Kidney (tissue), 14 donors: ENCODE data around the gene C17orf100. TPM values are rescaled to one million over a fixed set of nuclear protein-coding genes. Genes with fewer than 3 reads are reported as not detected.

ENCODE experiments used
- DNase-seq, 5 donors: peaks; one replicate each; pipeline ENCODE4 v3.0.0-alpha.2; 2013 to 2020
- FAIRE-seq: peaks from 2 replicates; lab custom pipeline; 2012; peaks lifted over from hg19 to GRCh38; lab: Jason Lieb, UNC
- H3K27ac ChIP-seq, 2 donors: one replicate each; pipeline ENCODE4 v1.7.0; 2013; ENCODE audit warnings: low read depth in 2 of 2, low read length in 2 of 2, inconsistent platforms in 1 of 2
- H3K27me3 ChIP-seq: one replicate; pipeline ENCODE4 v1.7.1; 2013; ENCODE audit warnings: low read length, inconsistent platforms; ENCODE audit not compliant: control insufficient read depth, insufficient read depth
- H3K36me3 ChIP-seq, 3 donors: one replicate each; pipeline versions ENCODE4 v1.7.0 to v1.7.1; 2013; ENCODE audit warnings: low read length in 3 of 3, control low read depth in 1 of 3, inconsistent platforms in 1 of 3; ENCODE audit not compliant: insufficient read depth in 3 of 3, control insufficient read depth in 2 of 3
- H3K4me1 ChIP-seq, 3 donors: one replicate each; pipeline versions ENCODE4 v1.7.0 to v1.7.1; 2013; ENCODE audit warnings: low read length in 3 of 3, inconsistent platforms in 1 of 3, low read depth in 1 of 3; ENCODE audit not compliant: control insufficient read depth in 2 of 3, insufficient read depth in 2 of 3
- H3K4me3 ChIP-seq, 3 donors: one replicate each; pipeline versions ENCODE4 v1.7.0 to v1.8.1; 2013; ENCODE audit warnings: low read length in 3 of 3, control low read depth in 1 of 3, inconsistent platforms in 1 of 3
- H3K9ac ChIP-seq, 3 donors: one replicate each; pipeline versions ENCODE4 v1.7.0 to v1.7.1; 2013; ENCODE audit warnings: low read length in 3 of 3, control low read depth in 1 of 3, inconsistent platforms in 1 of 3
- H3K9me3 ChIP-seq, 3 donors: one replicate each; pipeline versions ENCODE4 v1.7.0 to v1.7.1; 2013; ENCODE audit warnings: low read length in 3 of 3, control low read depth in 1 of 3, inconsistent platforms in 1 of 3; ENCODE audit not compliant: control insufficient read depth in 2 of 3, insufficient read depth in 1 of 3
- CTCF ChIP-seq: IDR thresholded peaks from 3 replicates; pipeline ENCODE4 v1.5.1; 2012; ENCODE audit warnings: mild to moderate bottlenecking, moderate library complexity, borderline replicate concordance; ENCODE audit not compliant: insufficient read depth; ENCODE audit errors: extremely low read depth
- intact Hi-C: fragments of 100-400 bp; cut with DNase I; formaldehyde crosslinking; loops from one replicate; pipeline ENCODE4 v1.11.1; 2022
- polyA plus RNA-seq: library from polyadenylated mRNA; stranded (reverse); fragments of 350-450 nt; fragmentation: Illumina TruSeq; extraction: RNeasy Lipid Tissue Mini Kit (QIAGEN cat#74804); gene quantifications from one replicate; pipeline ENCODE4 v1.2.3, GENCODE V29; 2014; ENCODE audit warnings: low read depth, low replicate concordance; ENCODE audit not compliant: insufficient read depth
- total RNA-seq: library from RNA; stranded (reverse); fragmentation: NEBNext Ultra II Directional; extraction: Animal tissue kit (Norgen Biotek cat#: 25700); gene quantifications from one replicate; pipeline ENCODE4 v1.2.1, GENCODE V29; 2021
- donor health status: control.
- donor health status: control.
- donor health status: control.
- donor health status: control.
- donor health status: control.
- donor health status: DM: yes; HTN: yes; CAD: no.
- donor health status: Normal renal cell carcinoma (clear cell type).

Gene C17orf100
- total and polyA plus RNA-seq, 2 donors from 2014 or later = 3.4 to 3.7 TPM

GRCh38 chr17:6667516-6667915 lies 16.0 kb downstream of the C17orf100 start:
- Histone ChIP-seq H3K9ac (no peak overlapping the region), H3K27ac (no peak overlapping the region), H3K9me3 (no peaks in the 10 kb centered on the region), H3K27me3 (no peaks in the 10 kb centered on the region), H3K4me3 (no peak overlapping the region), H3K36me3 (no peaks in the 10 kb centered on the region), H3K4me1 (no peaks in the 10 kb centered on the region)
- intact Hi-C loops = no loop called here
- no peak for TF ChIP-seq CTCF
- no peak for DNase-seq
- FAIRE-seq = no peak

GRCh38 chr17:6668219-6668618 lies 16.7 kb downstream of the C17orf100 start:
- no peak overlapping the region for H3K9ac ChIP-seq
- H3K4me3 ChIP-seq = no peak overlapping the region
- H3K27me3 ChIP-seq = no peaks in the 10 kb centered on the region
- TF ChIP-seq CTCF = no peak
- intact Hi-C loops = no loop called here
- DNase-seq (no peak), FAIRE-seq (no peak)
- no peaks in the 10 kb centered on the region for H3K4me1 ChIP-seq
- H3K36me3 ChIP-seq = no peaks in the 10 kb centered on the region
- H3K9me3 ChIP-seq = no peaks in the 10 kb centered on the region
- no peak overlapping the region for H3K27ac ChIP-seq

GRCh38 chr17:6668727-6669425 lies 17.3 kb downstream of the C17orf100 start:
- FAIRE-seq (no peak), DNase-seq (no peak)
- no peak for TF ChIP-seq CTCF
- Histone ChIP-seq H3K27me3 (no peaks in the 10 kb centered on the region), H3K36me3 (no peaks in the 10 kb centered on the region), H3K4me3 (no peak overlapping the region), H3K9ac (no peak overlapping the region), H3K4me1 (no peaks in the 10 kb centered on the region), H3K27ac (no peak overlapping the region), H3K9me3 (no peaks in the 10 kb centered on the region)
- intact Hi-C loops = no loop called here
